ENCODE results near the gene VAPB. TPM values are rescaled to one million over a fixed set of nuclear protein-coding genes. Genes with fewer than 3 reads are reported as not detected.

The VAPB gene
- polyA plus RNA-seq, 2 donors, result 19.7 to 20.2 TPM

DNA sequence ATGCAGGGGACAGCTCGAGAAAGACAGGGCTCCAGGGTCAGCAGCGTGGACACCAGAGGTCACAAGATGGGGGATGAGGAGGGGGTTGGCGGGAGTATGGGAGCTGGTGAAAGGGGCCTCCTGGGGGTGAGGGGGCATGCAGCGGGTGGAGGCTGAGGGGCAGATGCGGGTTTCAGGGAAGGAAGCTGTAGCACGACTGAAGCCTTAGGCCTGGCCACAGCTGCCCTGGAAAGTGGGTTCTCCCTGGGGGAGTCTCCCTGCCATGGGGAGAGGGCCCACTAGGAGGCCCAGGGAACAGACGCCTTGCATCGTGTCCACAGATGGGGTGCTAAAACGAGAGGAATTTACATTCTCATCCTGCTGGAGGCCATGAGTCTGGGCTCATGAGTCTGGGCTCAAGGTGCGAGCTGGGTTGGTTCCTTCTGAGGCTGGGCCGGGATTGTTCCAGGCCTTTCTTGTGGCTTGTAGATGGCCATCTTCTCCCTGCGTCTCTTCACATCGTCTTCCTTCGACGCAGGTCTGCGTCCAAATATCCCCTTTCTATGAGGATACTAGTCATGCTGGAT, 108.1 kb downstream of the VAPB start:
- H3K9me3 ChIP-seq (ENCODE audit: control insufficient read depth in 2 of 2, insufficient read depth in 1 of 2, low read depth in 1 of 2, low read length in 1 of 2), result peaks cover 0 to 2% of the 10 kb centered on the region in 2 donors
- no peak overlapping the region for H3K4me3 ChIP-seq (ENCODE audit: low read depth in 1 of 2, low read length in 2 of 2)
- H3K36me3 ChIP-seq (ENCODE audit: control insufficient read depth in 2 of 2, insufficient read depth in 2 of 2, low read length in 1 of 2), result no peaks in the 10 kb centered on the region
- H3K27me3 ChIP-seq (ENCODE audit: control insufficient read depth in 1 of 2, insufficient read depth in 2 of 2, low read length in 2 of 2), result no peaks in the 10 kb centered on the region
- no peak overlapping the region for H3K27ac ChIP-seq (ENCODE audit: low read depth in 2 of 2, low read length in 1 of 2)
- no peaks in the 10 kb centered on the region for H3K4me1 ChIP-seq (ENCODE audit: control insufficient read depth in 2 of 2, insufficient read depth in 2 of 2, low read length in 1 of 2)
- WGBS, 2 donors, result 87 to 90% methylated on average over 16 of the region's 16 CpGs

DNA sequence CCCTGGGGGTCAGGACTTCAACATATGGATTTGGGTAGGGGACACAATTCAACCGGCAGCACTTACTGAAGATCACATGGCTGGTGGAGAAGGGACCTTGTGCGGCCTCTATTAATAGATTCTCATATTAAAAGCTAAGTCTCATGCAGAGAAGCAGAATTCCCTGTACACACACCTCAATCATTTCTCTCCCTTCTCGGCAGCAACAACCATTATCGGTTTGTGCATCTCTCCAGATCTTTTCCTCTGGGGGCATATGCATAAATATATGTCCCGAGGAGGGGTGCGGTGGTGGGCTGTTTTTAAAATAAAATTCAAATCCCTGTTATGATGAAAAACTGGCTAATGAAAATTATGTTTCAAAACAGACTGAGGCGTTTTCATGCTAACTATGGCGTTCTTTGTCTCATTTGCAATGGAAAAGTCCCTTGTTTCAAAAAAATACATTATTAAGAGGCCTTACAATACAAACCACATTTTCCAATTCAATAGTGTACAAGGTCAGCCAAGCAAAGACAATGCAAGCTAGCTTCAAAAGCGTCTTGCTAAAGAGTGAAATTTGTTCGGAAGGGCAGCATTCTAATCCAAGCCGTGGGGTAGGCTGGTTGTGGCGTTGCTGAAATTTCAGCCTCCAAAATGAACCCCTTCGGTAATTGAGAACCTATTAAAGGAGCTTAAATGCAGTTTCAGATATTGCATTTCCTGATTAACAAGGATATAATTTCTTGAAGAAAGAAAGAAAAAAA, 108.9 kb downstream of the VAPB start:
- Histone ChIP-seq H3K4me3 (ENCODE audit: low read depth in 1 of 2, low read length in 2 of 2) (no peak overlapping the region), H3K4me1 (ENCODE audit: control insufficient read depth in 2 of 2, insufficient read depth in 2 of 2, low read length in 1 of 2) (no peaks in the 10 kb centered on the region), H3K9me3 (ENCODE audit: control insufficient read depth in 2 of 2, insufficient read depth in 1 of 2, low read depth in 1 of 2, low read length in 1 of 2) (peaks cover 0 to 2% of the 10 kb centered on the region in 2 donors), H3K27me3 (ENCODE audit: control insufficient read depth in 1 of 2, insufficient read depth in 2 of 2, low read length in 2 of 2) (no peaks in the 10 kb centered on the region), H3K36me3 (ENCODE audit: control insufficient read depth in 2 of 2, insufficient read depth in 2 of 2, low read length in 1 of 2) (no peaks in the 10 kb centered on the region), H3K27ac (ENCODE audit: low read depth in 2 of 2, low read length in 1 of 2) (no peak overlapping the region)
- WGBS, 2 donors, result 91% methylated on average over 13 of the region's 13 CpGs

DNA sequence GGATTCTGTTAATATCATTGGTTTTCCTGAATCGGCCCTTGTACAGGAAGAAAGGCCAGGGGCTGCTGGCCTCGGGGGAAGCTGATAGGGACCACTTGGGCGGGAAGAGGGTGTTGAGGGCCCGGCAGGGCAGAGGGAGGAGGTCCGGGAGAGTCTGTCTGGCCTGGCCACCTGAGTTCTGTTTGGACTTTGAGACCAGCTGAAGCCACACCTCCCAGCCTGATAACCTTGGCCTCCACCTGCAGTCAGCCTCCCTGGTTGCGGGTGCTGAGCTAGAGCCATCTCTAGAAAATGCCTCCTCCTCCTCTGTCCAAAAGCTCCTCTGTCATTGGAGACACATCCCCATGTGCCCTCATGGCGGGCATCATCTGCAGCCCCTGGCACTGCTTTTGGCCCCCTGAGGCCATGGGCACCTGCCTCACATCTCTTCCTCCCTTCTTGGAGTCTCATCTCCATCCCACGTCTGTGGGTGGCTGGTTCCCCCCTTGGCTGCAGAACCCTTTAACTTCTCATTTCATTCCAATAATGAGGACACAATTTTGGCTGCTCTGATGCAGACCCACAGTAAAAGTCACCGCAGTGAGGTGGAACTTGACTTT, 109.5 kb downstream of the VAPB start:
- 69 to 77% methylated on average over 8 to 9 of the region's 9 CpGs for WGBS, 2 donors
- H3K4me1 ChIP-seq (ENCODE audit: control insufficient read depth in 2 of 2, insufficient read depth in 2 of 2, low read length in 1 of 2), result no peaks in the 10 kb centered on the region

DNA sequence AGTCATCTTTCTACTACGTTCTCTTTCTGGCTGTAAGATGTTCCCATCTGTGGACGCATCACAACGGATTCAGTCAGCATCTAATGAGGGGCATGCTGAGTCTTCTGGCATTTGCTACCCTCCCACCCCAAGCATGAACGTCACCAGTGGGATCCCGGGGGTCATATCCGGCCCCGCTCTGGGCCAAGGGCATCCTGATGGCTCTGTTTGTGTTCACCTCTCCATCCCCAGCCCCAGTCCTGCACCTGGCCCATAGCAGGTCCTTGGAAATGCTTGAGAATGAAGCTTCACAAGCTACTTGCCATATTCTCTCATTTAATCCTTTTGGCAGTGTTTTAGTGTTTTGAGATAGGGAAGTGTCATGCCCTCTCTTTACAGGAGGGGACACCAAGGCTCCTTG, 111.2 kb downstream of the VAPB start:
- Histone ChIP-seq H3K9me3 (ENCODE audit: control insufficient read depth in 2 of 2, insufficient read depth in 1 of 2, low read depth in 1 of 2, low read length in 1 of 2) (peaks cover 6 to 12% of the 10 kb centered on the region in 2 donors), H3K27ac (ENCODE audit: low read depth in 2 of 2, low read length in 1 of 2) (no peak overlapping the region), H3K36me3 (ENCODE audit: control insufficient read depth in 2 of 2, insufficient read depth in 2 of 2, low read length in 1 of 2) (no peaks in the 10 kb centered on the region), H3K4me1 (ENCODE audit: control insufficient read depth in 2 of 2, insufficient read depth in 2 of 2, low read length in 1 of 2) (no peaks in the 10 kb centered on the region), H3K27me3 (ENCODE audit: control insufficient read depth in 1 of 2, insufficient read depth in 2 of 2, low read length in 2 of 2) (no peaks in the 10 kb centered on the region), H3K4me3 (ENCODE audit: low read depth in 1 of 2, low read length in 2 of 2) (no peak overlapping the region)
- 92% methylated on average over 7 of the region's 7 CpGs for WGBS, 2 donors

More for the DNA sequence above, 109.5 kb downstream of the VAPB start:
- Histone ChIP-seq H3K9me3 (ENCODE audit: control insufficient read depth in 2 of 2, insufficient read depth in 1 of 2, low read depth in 1 of 2, low read length in 1 of 2) (peaks cover 0 to 2% of the 10 kb centered on the region in 2 donors), H3K27ac (ENCODE audit: low read depth in 2 of 2, low read length in 1 of 2) (no peak overlapping the region), H3K4me3 (ENCODE audit: low read depth in 1 of 2, low read length in 2 of 2) (no peak overlapping the region), H3K27me3 (ENCODE audit: control insufficient read depth in 1 of 2, insufficient read depth in 2 of 2, low read length in 2 of 2) (no peaks in the 10 kb centered on the region), H3K36me3 (ENCODE audit: control insufficient read depth in 2 of 2, insufficient read depth in 2 of 2, low read length in 1 of 2) (no peaks in the 10 kb centered on the region)

Other genes starting within 250 kb of the VAPB start
- not detected for gene ANKRD60, start 160.6 kb upstream of the VAPB start, polyA plus RNA-seq
- gene RAB22A, start 79.5 kb upstream of the VAPB start, polyA plus RNA-seq, result 1 to 10 TPM; 9.4 to 9.7 TPM
- under 1 TPM; 0.06 to 0.09 TPM for gene APCDD1L, start 126.2 kb downstream of the VAPB start, polyA plus RNA-seq

All from esophagus (tissue), 2 donors.